ENCODE measurements around the gene REEP6.

The REEP6 gene

GRCh38 chr19:1456121-1456900, 34.7 kb upstream of the REEP6 start:
- DNase-seq (ENCODE audit: low spot score): no peak

DNA sequence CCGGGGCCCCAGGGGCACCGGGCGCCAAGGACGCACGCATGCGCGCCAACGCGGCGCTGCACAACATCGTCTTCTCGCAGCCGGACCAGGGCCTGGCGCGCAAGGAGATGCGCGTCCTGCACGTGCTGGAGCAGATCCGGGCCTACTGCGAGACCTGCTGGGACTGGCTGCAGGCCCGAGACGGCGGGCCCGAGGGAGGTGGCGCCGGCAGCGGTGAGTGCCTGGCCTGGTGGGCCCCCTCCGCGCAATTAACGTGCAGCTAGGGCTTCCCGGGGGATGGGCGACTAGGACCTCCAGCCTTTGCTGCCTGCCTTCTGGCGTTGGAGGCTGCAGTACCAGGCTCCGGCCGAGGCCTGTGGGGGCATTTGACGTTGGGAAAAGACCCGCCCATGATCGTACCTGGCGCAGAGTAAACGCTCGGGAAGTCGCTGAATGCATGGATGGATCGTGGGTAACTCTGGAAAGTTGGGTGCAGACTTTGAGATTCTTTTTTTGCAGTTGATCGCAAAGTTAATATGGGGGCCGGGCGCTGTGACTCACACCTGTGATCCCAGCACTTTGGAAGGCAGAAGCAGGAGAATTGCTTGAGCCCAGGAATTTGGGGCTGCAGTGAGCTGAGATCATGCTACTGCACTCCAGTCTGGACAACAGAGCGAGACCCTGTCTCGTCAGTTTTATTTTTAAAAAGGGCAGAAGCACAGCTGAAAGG, 33.8 kb upstream of the REEP6 start:
- no peak for DNase-seq (ENCODE audit: low spot score)

DNA sequence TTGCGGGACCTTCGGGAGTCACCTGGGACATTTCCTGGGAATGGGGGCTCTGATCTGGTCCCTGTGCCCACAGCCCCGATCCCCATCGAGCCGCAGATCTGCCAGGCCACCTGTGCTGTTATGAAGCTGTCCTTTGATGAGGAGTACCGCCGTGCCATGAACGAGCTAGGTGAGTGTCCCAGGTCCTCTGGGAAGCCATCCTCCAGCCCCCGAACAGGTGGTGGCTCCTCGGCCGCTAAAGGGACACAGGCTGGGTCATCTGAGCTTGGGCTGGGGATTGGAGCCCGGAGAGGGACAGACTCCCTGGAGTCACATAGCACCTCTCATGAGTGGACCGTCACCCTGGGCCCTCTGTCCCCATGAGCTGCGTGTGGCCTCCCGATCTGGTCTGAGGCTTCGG, 33.1 kb upstream of the REEP6 start:
- DNase-seq (ENCODE audit: low spot score): no peak

DNA sequence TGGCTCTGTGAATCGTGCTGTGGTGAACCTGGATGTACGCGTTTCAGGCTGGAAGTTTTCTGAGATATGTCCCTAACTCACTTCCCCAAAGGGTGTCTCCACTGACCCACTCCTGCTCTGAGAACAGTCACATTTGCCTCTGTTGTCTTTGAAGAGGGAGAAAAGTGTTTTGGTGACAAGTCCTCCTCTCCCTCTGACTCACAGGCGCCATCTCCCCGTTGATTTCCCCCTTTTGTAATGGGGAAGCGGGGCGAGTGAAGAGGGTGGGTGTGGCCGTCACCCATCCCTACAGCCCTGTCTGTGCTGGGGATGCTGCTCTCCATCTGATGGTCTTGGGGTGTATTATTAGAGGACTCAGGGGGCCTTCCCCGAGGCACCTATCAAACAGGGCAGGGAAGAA, 31.5 kb upstream of the REEP6 start:
- DNase-seq (ENCODE audit: low spot score): no peak

DNA sequence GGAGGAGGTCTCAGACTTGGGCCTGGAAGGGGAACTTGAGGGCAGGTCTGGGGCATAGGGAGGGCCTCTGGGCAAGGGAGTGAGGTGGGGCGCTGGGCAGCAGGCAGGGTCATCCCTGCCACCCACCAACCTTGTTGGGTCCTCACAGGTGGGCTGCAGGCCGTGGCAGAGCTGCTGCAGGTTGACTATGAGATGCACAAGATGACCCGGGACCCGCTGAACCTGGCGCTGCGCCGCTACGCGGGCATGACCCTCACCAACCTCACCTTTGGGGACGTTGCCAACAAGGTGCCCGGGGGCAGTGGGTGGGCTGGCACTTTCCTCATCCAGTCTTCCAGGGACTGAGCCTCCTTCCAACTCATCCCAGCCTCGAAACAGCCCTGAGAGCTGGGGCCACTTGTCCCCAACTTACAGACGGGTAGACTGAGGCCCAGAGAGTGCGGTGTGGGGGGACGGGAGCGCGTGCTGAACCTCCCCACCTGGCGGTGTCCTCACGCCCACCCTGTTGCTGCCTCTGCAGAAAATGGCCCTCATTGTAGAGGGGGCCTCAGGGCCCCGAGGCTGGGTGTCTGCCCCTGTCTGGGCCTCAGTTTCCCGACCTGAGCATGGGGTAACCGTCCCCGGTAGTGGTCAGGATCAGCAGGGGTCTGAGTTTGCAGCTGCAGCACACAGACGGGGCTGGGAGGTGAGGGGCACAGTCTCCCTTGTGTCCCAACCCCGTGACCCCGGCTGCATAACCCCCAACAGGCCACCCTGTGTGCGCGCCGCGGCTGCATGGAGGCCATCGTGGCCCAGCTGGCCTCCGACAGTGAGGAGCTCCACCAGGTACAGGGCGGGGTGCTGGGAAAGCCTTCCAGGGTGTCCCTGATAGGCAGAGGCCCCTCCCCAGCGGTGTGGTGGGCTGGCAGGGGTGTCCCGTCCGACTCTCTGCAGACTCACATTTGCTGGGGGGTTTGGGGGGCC, 30.7 kb upstream of the REEP6 start:
- no peak for DNase-seq (ENCODE audit: low spot score)

- no peak for DNase-seq (ENCODE audit: low spot score)
These were observed 29.1 kb upstream of the REEP6 start for GRCh38 chr19:1461862-1462261.

GRCh38 chr19:1465191-1466016, 25.6 kb upstream of the REEP6 start:
- no peak for DNase-seq (ENCODE audit: low spot score)

GRCh38 chr19:1466018-1466460, 24.9 kb upstream of the REEP6 start:
- no peak for DNase-seq (ENCODE audit: low spot score)

- no peak for DNase-seq (ENCODE audit: low spot score)
These were observed 24.3 kb upstream of the REEP6 start for GRCh38 chr19:1466461-1467214.

GRCh38 chr19:1467215-1467489, 23.8 kb upstream of the REEP6 start:
- DNase-seq (ENCODE audit: low spot score): no peak

DNA sequence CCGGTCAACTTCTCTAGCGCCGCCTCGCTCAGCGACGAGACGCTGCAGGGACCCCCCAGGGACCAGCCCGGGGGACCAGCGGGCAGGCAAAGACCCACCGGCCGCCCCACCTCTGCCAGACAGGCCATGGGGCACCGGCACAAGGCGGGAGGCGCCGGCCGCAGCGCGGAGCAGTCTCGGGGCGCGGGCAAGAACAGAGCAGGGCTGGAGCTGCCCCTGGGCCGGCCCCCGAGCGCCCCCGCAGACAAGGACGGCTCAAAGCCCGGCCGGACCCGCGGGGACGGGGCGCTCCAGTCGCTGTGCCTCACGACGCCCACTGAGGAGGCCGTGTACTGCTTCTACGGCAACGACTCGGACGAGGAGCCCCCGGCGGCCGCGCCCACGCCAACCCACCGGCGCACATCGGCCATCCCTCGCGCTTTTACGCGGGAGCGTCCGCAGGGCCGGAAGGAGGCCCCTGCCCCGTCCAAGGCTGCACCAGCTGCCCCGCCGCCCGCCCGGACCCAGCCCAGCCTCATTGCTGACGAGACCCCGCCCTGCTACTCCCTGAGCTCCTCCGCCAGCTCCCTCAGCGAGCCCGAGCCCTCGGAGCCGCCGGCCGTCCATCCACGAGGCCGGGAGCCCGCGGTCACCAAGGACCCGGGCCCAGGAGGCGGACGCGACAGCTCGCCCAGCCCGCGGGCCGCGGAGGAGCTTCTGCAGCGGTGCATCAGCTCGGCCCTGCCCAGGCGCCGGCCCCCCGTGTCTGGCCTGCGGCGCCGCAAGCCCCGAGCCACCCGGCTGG, 23.3 kb upstream of the REEP6 start:
- no peak for DNase-seq (ENCODE audit: low spot score)

DNA sequence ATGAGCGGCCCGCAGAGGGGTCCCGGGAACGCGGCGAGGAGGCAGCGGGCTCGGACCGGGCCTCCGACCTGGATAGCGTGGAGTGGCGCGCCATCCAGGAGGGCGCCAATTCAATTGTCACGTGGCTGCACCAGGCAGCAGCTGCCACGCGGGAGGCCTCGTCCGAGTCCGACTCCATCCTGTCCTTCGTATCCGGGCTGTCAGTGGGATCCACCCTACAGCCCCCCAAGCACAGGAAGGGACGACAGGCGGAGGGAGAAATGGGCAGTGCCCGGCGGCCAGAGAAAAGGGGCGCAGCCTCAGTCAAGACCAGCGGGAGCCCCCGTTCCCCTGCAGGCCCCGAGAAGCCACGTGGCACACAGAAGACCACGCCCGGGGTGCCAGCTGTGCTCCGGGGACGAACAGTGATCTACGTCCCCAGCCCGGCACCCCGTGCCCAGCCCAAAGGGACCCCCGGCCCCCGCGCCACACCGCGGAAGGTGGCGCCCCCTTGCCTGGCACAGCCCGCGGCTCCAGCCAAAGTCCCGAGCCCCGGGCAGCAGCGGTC, 22.6 kb upstream of the REEP6 start:
- DNase-seq (ENCODE audit: low spot score): no peak

DNA sequence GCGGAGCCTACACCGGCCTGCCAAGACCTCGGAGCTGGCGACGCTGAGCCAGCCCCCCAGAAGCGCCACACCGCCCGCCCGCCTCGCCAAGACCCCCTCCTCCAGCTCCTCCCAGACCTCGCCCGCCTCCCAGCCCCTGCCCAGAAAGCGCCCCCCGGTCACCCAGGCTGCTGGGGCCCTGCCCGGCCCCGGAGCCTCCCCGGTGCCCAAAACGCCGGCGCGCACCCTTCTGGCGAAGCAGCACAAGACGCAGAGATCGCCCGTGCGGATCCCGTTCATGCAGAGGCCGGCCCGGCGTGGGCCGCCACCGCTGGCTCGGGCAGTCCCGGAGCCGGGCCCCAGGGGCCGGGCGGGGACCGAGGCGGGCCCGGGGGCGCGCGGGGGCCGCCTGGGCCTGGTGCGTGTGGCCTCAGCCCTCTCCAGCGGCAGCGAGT, 22.1 kb upstream of the REEP6 start:
- no peak for DNase-seq (ENCODE audit: low spot score)

GRCh38 chr19:1469255-1470054, 21.5 kb upstream of the REEP6 start:
- DNase-seq (ENCODE audit: low spot score): no peak

DNA sequence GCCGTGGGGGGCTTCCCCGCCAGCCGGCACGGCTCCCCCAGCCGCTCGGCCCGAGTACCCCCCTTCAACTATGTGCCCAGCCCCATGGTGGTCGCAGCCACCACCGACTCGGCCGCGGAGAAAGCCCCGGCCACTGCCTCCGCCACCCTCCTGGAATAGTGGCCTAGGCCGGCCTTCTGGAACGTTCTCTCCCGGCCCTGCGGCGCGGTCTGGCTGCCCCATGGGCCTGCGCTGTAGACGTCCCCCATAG, 21.0 kb upstream of the REEP6 start:
- no peak for DNase-seq (ENCODE audit: low spot score)

DNA sequence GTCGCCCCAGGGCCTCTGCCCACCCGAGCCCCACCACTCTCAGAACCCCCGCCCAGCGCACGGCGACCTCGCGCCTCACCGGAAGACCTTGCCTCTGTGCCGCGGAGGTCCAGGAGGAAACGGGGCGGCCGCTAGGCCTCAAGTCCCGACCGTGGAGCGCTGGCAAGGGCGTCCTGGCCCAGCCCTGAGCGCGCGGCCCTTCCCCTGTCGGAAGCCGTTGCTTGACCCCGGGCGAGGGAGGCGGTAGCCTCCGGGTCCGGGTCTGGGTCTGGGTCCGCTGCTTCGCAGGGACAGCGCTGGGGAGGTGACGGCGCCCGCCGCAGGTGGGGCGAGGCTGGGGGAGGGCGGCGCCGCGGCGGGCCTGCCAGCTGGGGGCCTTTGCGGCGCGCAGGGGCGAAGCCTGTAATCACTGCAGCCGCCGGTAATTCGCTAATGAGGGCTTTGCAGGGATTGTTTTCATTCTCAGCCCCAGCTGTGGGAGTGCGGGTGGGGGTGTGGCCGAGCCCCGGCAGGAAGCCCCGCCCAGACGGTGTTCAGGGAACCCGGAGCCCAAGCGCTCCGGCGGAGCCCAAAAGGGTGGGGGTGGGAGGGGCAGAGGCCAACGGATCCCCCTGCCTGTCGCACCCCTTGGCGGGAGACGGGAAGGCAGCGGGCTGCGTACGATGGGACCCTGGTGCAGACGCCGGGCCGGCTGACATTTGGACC, 20.5 kb upstream of the REEP6 start:
- DNase-seq (ENCODE audit: low spot score): peak; percentile 57

DNA sequence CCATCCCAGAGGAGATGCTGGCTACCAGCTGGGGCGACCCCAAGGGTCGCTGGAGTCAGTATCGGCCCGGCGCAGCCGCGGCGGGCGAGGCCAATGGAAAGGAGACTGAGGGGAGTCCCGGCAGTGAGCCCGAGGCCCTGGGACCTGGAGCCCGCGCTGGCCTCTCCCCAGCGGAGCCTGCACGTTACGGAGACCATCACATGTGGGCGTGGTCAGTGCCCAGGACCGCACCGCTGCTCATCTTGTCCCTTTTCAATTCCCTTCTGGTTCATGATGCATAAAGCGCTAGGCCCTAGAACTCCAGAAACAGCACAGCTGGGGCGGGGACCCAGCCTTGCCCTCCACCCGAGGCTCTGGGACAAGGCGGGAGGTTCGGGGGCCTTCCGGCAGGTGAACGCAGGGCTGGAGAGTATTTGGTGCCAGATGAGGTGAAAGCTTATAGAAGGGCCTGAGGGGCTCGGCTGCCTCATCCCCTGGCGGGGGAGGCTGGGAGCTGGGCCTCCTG, 19.9 kb upstream of the REEP6 start:
- DNase-seq (ENCODE audit: low spot score): peak; percentile 70

DNA sequence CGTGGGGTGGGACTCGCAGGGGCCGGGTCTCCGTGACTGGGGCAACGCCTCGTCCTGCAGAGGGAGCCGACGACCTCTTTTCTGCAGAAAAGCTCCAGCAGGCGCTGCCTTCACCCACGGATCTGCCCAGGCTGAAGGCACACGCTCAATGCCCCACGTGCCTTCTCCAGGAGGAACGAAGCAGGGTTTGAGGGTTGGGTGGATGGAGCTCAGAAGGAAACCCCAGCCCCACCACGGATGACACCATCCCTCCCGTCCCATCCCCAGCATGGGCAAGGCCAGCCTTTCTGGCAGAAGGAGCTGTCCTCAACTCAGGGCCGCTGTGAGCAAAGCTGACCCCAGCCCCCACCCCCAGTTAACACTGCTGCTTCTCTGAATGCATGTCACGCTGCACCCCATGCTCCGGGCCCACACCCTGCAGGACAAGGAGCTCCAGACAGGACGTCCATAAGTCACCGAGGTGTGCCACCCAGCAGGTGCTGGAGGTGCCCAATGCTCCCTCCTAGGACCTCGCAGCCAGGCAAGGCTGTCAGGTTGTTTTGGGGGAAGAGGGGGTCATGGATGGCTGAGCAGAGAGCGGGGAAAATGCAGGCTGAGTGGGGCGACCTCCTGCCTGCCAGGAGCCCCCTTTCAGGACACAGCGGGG, 19.3 kb upstream of the REEP6 start:
- DNase-seq (ENCODE audit: low spot score): no peak

All from SK-N-DZ (cell line).